MM.1S (cell line): ENCODE data around the gene CNTNAP2.

Experiments used
- CTCF ChIP-seq: fragments of 300-600 bp; sonication (generic); IDR thresholded peaks from 2 replicates; pipeline ENCODE4 v1.5.1; 2016; ENCODE audit warnings: antibody characterized with exemption, low read length, mixed read lengths
- EZH2 ChIP-seq: fragments of 300-600 bp; sonication (generic); optimal IDR thresholded peaks from 2 replicates; pipeline ENCODE3; 2017; ENCODE audit warnings: low read depth, mild to moderate bottlenecking, antibody characterized with exemption, low read length, mixed read lengths
- EZH2phosphoT487 ChIP-seq: fragments of 300-600 bp; sonication (generic); IDR thresholded peaks from 2 replicates; pipeline ENCODE4 v1.6.1; 2018; ENCODE audit warnings: antibody characterized with exemption, low read length

GRCh38 chr7:146414937-146415336 is 298.3 kb downstream of the CNTNAP2 start:
- TF ChIP-seq EZH2phosphoT487 = no peak
- TF ChIP-seq CTCF = no peak
- TF ChIP-seq EZH2 = no peak
